HG03558 (cell line): Measurements from ENCODE around the gene ANKRD37.
"Not testable (repeated sequence)": the region's sequence is repeated elsewhere in the genome, so short reads cannot be mapped to it uniquely, and the experiment has no call there.

ENCODE experiments used
- ATAC-seq: cut with Tn5 transposase; IDR thresholded peaks from one replicate; pipeline ENCODE4 v1.9.1; 2021; ENCODE audit warnings: moderate number of reproducible peaks; ENCODE audit not compliant: unreplicated experiment; ENCODE audit errors: extremely low read depth

Gene ANKRD37, protein sequence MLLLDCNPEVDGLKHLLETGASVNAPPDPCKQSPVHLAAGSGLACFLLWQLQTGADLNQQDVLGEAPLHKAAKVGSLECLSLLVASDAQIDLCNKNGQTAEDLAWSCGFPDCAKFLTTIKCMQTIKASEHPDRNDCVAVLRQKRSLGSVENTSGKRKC

DNA sequence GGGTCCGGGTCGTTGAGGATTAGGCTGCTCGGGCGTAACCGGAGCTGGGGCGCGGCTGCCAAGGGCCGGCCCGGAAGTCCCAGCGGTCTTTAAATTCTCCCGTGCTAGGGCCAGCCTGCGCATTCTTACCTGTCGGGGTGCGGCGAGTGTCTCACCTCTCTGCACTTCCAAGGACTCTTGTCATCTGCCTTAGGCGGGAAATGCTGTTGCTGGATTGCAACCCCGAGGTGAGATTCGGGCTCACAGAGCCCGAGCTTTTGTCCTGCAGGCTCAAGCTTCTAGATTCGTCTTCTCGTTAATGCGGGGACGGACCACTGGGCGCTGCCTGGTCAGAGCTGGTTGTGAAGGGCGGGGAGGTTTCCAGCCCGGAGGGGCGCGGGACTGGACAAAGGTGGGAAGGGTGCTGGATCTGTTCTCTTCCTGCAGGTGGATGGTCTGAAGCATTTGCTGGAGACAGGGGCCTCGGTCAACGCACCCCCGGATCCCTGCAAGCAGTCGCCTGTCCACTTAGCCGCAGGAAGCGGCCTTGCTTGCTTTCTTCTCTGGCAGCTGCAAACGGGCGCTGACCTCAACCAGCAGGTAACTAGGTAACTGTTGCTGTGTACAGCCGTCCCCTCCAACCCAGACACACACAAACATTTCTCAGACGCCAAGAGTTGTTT, at the start of gene ANKRD37:
Gene ANKRD37 (plus strand): TSS at position 118 of the 662 bp plus-strand sequence. CDS start 83 bp downstream, at position 201.
- ATAC-seq, result peak; percentile 54

DNA sequence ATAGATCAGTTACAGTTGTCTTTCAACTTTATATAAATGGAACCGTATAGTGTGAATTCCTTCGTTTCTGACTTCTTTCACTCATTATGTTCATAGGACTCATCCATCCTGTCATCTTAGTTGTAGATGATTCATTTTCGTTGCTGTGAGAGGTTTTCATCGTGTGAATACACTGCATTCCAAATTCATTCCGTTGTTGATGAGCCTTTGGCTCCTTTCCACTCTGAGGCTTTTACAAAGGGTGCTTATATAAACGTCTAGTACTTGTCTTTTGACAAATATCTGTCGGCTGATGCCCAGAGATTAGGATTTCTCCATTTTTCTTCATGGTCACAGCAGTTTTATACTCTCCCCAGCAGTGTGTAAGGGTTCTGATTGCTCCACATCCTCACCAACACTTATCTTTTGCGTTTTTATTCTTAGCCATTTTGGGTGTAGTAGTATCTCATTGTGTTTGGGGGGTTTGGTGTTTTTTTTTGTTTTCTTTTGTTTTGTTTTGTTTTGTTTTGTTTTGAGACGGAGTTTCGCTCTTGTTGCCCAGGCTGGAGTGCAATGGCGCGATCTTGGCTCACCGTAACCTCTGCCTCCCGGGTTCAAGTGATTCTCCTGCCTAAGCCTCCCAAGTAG, 49.6 kb upstream of the ANKRD37 start:
- ATAC-seq, result no peak

DNA sequence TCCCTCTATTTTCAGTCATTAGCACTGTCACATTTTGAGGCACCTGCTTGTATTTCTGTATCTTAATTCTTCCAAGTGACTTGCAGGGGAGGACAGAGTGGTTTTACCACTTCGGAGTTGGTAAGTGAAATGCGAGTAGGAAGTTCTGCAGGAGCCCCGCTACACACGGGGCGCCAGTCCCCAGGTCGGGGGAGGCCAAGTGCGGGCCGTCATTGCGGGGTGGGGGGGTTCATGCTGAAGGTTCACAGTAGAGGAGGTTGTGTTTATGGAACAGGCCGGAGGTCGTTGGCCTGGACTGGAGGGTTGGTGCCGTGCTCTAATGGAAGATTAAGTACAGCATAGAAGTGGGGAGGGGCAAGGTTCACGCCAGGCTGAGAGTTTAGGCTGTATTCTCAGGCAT, 45.0 kb upstream of the ANKRD37 start:
- no peak for ATAC-seq

DNA sequence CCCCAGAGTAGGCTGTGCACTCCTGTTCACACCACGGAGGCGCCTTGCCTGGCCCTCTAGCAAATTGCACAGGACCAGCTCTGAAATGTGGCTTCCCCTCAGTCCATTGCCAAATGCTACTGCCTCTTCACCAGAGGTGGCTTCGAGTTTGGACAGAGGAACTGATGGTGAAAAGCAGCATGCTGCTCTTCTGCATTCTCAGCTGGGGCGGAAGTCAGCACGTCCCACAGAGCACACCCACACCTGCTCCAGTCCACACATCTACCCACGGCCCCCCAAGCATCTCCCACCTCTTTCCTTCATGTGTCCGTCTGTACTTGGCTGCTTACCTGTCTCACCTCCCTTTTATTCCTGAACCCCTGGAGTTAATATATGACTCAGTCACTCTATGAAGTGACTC, 44.4 kb upstream of the ANKRD37 start:
- ATAC-seq, result no peak

DNA sequence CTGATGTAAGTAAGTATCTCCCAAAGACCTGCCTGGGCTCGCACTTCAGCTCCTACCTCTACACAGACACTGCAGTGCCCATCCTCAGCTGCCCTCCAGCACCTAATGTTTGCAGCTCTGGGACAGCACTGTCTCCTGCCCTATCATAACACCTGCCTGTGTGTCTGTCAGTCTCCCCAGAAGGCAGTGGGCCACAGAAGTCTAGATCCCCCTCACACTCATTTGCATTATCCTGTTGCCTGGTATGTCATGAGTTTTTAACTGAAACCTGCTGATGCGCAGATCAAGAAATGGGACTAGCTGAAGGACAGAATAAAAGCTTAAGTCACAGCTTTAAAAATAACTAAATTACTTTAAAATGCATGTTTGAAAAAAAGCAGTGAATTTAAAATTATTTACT, 43.9 kb upstream of the ANKRD37 start:
- ATAC-seq, result no peak

DNA sequence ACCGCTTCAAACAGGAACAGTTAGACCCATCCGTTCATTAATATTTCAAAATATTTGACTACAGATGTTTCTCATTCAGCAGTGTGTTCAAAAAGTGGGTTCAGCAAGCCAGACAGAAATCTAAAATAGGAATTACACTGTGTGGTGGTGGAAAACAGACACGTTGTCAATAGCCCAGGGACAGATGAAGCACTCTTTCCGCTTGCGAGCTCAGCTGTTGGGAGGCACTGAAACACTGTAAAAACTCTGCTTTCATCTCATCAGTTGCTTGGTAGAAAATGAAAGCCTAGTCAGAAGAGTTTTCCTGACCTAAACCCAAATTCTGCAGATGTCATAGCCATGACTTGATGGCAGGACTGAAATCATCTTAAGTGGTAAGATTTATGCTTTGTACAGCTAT, 39.4 kb upstream of the ANKRD37 start:
- no peak for ATAC-seq

DNA sequence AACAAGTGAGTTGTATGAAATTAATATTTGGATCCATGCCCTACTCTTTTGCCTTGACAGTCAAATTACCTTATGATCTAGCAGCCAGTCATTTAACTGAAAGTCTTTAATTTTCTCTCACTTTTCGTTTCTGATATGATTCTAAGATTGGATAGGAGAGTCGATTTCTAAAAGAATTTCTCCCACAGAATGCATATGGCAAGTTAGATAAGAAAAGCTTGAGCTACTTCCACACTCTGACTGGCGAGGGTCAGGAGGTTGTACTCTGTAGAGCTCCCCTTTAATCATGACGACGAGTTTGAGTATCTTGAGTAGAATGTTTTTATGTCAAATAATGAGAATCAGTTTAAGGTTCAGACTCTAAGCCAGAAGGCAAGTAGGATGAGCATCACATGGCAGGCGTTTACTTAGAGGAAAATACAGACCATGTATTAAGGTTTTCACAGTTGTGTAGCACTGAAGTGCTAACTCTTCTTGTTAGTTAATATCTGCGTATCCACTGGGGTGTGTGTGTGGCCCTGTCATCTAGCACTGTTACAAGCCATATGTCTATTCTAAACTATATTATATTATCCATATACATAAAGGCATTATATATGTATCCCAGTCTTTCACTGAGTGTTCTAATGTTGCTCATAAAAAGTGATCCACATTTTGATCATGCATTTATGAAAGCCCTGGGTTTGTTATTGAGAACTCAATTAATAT, 38.8 kb upstream of the ANKRD37 start:
- no peak for ATAC-seq

DNA sequence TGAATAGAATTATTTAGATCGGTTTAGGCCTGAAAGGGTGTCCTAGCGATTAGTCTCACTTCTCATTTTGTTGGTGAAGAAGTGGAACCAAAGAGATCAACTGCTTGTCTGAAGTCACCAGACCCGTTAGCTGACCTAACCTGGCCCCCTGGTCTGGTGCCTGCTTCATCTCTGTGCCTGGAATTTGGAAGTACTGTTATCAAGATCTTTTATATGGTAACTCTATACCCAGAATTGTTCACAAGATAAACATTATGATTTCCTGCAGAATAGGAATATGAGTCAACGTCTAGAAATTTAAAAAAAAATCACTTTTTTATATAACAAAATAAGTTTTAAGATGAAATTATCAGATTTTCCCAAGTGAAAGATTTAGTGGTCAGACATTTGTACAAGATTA, 38.1 kb upstream of the ANKRD37 start:
- no peak for ATAC-seq

DNA sequence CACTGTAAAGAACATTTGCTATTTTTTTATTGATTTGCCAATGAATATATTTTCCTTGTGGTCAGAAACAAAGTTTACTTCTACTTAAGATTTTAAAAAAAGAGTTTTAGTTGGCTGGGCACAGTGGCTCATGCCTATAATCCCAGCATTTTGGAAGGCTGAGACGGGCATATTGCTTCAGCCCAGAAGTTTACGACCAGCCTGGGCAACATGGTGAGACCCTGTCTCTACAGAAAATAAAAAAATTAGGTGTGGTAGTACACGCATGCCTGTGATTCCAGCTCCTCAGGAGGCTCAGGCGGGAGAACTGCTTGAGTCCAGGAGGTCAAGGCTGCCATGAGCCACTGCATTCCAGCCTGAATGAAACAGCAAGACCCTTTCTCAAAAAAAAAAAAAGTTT, 37.7 kb upstream of the ANKRD37 start:
- no peak for ATAC-seq

DNA sequence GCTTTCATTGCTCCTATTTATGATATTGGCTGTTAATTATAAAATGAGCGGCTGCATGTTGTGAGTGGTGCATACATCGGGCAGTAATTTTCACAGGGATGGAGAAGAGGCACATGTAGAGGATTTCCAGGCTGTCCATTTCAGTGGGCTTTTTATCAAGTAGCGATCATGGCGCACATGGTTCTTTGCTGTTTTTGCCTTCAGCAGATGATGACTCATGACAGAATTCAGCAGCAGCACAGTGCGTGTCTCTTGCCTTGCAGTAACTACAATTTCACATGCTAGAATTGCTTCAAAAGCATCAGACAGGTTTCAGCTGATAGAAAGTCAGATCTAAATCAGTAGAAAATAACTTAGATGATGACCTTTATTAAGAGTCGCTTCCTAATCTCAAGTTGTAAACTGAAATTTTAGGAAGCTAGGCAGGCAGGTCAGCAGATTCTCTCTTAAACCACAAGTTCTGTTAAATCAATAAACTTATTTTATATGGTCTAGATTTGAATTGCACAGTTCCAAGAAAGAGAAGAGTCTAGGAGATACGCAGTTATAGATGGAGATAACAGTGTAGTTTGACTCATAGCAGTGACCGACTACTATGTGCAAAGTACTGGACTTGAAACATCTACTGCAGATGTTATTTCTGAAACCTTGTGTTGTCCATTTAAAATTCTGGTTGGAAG, 36.7 kb upstream of the ANKRD37 start:
- no peak for ATAC-seq

DNA sequence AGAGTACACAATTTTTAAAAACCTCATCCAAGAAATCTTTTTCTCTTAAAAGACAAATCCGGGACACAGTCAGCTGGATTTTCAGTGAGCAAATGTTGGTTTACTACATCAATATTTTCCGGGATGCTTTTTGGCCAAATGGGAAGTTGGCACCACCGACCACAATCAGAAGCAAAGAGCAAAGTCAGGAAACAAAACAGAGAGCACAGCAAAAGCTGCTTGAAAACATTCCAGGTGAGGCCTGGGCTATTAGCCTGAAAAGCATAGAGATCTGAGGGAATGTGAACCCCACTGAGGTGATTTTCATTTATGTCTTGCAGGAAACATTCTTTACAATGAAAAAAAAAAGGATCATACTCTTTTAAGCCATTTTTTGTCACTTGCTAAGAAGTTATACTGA, 34.8 kb upstream of the ANKRD37 start:
- no peak for ATAC-seq

DNA sequence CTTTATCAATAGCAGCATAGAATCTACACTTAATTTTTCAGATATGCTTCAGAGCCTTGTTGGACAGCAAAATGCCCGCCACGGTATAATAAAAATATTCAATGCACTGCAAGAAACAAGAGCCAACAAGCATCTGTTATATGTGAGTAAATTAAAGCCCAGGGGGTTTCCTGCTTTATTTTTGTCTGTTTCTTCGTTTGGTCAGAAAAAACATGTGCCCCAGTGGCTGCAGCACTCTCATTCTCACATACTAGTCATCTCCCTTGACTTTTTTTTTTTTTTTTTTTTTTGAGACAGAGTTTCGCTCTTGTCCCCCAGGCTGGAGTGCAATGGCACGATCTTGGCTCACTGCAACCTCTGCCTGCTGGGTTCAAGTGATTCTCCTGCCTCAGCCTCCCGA, 34.1 kb upstream of the ANKRD37 start:
- not testable (repeated sequence) for ATAC-seq

DNA sequence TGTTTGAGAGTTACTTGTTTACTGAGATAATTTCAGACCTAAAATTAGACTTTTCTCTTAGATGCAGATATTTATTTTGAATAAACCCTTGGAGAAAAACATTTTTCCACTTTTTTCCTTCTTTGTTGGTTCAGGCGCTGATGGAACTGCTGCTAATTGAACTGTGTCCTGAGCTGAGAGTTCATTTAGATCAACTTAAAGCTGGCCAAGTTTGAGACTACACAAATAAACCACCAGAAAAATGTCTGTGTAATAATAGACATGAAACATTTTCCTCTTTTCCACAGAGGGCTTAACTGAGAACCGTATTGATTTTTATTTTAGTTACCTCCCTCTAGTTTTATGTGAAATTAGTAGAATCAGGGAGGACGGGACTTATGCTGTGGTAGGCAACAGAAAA, 33.4 kb upstream of the ANKRD37 start:
- ATAC-seq, result no peak

DNA sequence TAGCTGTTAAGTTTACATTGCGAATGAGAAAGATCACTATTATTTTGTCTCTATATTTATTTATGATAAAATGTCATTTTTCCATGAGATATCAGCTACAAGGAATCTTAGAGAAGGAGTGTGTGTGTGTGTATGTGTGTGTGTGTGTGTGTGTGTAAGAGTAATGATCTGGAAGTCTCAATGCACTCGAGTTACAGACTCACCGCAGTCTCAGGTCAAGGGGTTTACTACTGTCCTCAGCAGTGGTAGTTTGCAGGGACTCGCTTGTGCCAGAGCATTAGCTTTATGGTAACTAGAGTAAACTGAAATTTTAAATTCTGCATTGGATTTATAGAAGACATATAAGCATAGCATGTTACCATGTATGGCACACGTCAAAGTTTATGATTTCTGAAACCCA, 31.8 kb upstream of the ANKRD37 start:
- ATAC-seq, result no peak

DNA sequence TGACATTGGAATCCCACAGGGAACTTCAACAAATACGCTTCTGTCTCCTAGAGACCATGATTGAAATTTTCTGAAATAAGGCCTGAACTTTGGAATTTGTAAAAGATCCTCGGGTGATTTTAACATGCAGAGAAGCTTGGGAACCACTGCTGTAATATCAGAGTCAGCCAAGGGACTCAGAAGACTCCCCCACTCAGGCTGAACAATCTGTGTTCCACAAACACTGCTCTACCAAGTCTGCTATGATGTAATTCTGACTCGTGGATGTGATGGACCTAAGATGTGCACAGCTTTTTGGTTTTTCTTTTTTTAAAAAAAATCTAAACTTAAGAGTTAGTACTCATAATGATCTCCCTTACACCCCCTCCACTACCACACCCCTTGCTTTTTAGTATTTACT, 26.9 kb upstream of the ANKRD37 start:
- ATAC-seq, result no peak

DNA sequence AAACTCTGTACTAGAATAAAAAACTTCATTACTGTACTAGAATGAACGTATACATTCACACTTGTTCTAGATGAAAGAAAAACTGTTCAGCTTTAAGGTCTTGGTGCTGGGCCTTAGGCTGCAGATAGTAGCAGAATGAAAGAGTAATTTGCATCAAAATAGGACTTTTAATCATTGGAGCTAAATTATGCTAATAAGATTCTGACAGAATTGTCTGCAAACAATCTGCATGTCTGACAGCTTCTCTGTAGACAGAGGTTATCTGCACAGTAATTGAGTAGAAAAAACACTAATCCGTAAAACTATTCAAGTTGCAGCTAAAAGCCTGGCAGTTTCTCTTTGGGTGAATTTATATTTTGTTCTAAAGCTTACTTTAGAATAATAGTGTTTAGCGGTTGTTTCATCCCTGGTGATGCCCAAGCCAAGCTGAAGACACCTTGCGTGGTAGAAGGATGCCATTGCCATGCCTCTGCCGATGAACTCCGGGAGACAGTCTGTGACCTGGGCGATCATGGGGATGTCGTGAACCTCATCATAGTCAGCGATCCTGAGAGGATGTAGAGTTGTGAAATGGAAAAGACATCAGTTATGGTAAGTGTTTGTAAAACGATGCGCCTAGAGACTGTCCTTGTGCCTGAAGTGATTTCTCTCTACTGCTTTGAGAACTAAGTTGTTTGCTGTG, 26.2 kb upstream of the ANKRD37 start:
- ATAC-seq, result no peak

DNA sequence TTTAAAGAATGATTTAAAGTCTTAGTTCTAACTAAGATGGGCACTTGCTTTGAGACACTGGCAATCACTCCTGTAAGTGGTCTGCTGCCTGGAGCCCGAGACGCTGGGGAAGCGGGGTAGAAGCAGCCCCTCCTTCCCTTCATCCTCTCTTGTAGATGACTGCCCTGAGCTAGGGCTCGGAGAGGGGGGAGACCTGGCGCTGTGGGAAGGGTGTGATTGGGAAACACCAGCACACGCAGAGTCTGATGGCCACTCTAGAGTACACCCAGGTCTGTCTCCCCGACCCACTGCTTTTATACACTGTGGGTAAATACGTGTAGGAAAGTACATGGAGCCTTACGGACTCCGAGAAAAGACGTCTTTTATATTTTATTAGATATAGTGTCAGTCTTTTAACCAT, 24.9 kb upstream of the ANKRD37 start:
- ATAC-seq, result no peak

DNA sequence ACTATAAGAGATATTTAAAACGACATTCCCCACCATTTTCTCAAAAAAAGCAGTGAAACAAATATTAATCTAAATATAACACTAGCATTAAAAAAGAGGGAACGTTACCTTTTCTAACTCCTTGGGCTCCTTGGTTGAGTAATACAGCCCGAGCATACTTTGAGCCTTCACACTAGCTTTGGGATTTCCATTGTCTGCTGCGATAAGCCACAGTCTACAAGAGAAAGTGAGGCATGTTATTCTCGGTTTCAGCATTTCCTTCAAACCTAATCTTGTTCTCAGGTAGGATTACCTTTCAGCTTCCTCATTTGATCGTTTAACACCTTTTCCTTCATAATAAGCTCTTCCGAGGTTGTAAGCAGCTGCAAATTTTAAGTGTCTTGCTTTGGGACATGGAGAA, 22.6 kb upstream of the ANKRD37 start:
- no peak for ATAC-seq

DNA sequence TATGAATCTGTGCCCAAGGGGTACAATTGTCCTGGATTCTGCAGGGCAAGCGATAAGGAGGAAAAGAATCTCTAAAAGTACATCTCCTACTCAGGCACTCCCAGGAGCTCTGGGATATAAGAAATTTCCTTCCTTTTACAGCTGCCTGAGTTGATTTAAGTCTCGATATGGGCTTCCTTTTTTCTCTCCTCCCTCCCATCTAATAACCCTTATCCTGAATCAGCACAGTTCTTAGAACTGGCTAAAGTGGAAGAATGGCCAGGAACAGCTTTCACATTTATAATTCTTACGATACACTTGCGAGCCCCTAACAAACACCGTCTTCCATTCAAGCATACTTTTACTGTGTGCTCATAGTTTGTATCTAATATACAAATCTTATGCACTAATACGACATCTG, 22.1 kb upstream of the ANKRD37 start:
- ATAC-seq, result no peak

DNA sequence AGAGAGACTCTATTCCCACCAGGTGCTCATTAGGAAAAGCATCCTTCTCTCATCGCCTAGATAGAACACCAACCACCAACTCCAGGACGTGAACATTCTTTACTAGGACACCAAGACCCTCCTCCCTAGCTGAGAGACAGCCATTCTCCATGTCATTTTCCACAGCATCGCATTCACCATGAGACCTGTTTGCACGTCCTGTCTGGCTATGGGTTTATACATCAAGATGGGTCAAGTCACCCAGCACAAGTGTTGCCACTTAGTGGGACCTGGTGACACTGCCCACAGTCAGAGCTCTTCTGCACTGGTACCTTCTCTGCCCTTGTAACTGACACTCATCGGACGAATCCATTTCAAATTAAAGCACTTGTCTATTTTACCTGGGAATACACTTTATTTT, 18.4 kb upstream of the ANKRD37 start:
- no peak for ATAC-seq
